ENCODE data around the gene MCL1.
"Not testable (repeated sequence)": the region's sequence is repeated elsewhere in the genome, so short reads cannot be mapped to it uniquely, and the experiment has no call there.

The MCL1 gene

GRCh38 chr1:150603711-150604110 lies 24.3 kb upstream of the MCL1 start:
- FAIRE-seq (no peak), DNase-seq (ENCODE audit: insufficient read length, low spot score) (no peak)

- FAIRE-seq; DNase-seq (ENCODE audit: insufficient read length, low spot score): not testable (repeated sequence)
Observed at GRCh38 chr1:150602372-150602771, 23.0 kb upstream of the MCL1 start.

- no peak for FAIRE-seq
- no peak for DNase-seq (ENCODE audit: insufficient read length, low spot score)
Observed at GRCh38 chr1:150601540-150601939, 22.1 kb upstream of the MCL1 start.

- not testable (repeated sequence) for DNase-seq (ENCODE audit: insufficient read length, low spot score); FAIRE-seq
Observed at GRCh38 chr1:150598346-150598745, 18.9 kb upstream of the MCL1 start.

- FAIRE-seq (no peak), DNase-seq (ENCODE audit: insufficient read length, low spot score) (no peak)
Observed at GRCh38 chr1:150596976-150597375, 17.6 kb upstream of the MCL1 start.

GRCh38 chr1:150596095-150596892 lies 16.9 kb upstream of the MCL1 start:
- FAIRE-seq (no peak), DNase-seq (ENCODE audit: insufficient read length, low spot score) (no peak)

GRCh38 chr1:150582371-150582770 lies 3.0 kb upstream of the MCL1 start:
- FAIRE-seq, result no peak
- no peak for DNase-seq (ENCODE audit: insufficient read length, low spot score)

GRCh38 chr1:150581962-150582361 lies 2.6 kb upstream of the MCL1 start:
- not testable (repeated sequence) for DNase-seq (ENCODE audit: insufficient read length, low spot score); FAIRE-seq

GRCh38 chr1:150581437-150581836 lies 2.0 kb upstream of the MCL1 start:
- not testable (repeated sequence) for DNase-seq (ENCODE audit: insufficient read length, low spot score); FAIRE-seq

GRCh38 chr1:150580966-150581365 lies 1.6 kb upstream of the MCL1 start:
- FAIRE-seq; DNase-seq (ENCODE audit: insufficient read length, low spot score): not testable (repeated sequence)

GRCh38 chr1:150579945-150580642 lies 684 bp upstream of the MCL1 start:
- FAIRE-seq, result peak; percentile 8
- DNase-seq (ENCODE audit: insufficient read length, low spot score), result no peak

- peak; percentile 69 for FAIRE-seq
- no peak for DNase-seq (ENCODE audit: insufficient read length, low spot score)
Observed at GRCh38 chr1:150578272-150579109, 919 bp downstream of the MCL1 start.

- no peak for DNase-seq (ENCODE audit: insufficient read length, low spot score)
- FAIRE-seq, result no peak
Observed at GRCh38 chr1:150577557-150578271, 1.7 kb downstream of the MCL1 start.

GRCh38 chr1:150576794-150577556 lies 2.4 kb downstream of the MCL1 start:
- DNase-seq (ENCODE audit: insufficient read length, low spot score) (no peak), FAIRE-seq (peak; percentile 59)

- DNase-seq (ENCODE audit: insufficient read length, low spot score) (no peak), FAIRE-seq (no peak)
Observed at GRCh38 chr1:150576367-150576711, 3.1 kb downstream of the MCL1 start.

GRCh38 chr1:150575518-150576366 lies 3.7 kb downstream of the MCL1 start:
- DNase-seq (ENCODE audit: insufficient read length, low spot score) (no peak), FAIRE-seq (no peak)

GRCh38 chr1:150575072-150575489 lies 4.3 kb downstream of the MCL1 start:
- no peak for DNase-seq (ENCODE audit: insufficient read length, low spot score)
- FAIRE-seq, result no peak

- no peak for FAIRE-seq
- DNase-seq (ENCODE audit: insufficient read length, low spot score), result no peak
Observed at GRCh38 chr1:150574260-150575071, 4.9 kb downstream of the MCL1 start.
